ENCODE results near the gene LRRC34.

- TF ChIP-seq, protein P1, sequence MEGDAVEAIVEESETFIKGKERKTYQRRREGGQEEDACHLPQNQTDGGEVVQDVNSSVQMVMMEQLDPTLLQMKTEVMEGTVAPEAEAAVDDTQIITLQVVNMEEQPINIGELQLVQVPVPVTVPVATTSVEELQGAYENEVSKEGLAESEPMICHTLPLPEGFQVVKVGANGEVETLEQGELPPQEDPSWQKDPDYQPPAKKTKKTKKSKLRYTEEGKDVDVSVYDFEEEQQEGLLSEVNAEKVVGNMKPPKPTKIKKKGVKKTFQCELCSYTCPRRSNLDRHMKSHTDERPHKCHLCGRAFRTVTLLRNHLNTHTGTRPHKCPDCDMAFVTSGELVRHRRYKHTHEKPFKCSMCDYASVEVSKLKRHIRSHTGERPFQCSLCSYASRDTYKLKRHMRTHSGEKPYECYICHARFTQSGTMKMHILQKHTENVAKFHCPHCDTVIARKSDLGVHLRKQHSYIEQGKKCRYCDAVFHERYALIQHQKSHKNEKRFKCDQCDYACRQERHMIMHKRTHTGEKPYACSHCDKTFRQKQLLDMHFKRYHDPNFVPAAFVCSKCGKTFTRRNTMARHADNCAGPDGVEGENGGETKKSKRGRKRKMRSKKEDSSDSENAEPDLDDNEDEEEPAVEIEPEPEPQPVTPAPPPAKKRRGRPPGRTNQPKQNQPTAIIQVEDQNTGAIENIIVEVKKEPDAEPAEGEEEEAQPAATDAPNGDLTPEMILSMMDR (IDR thresholded peaks at IDR 0.05): peak in 1 of 12 donors; percentile 5
- TF ChIP-seq POLR2A (IDR thresholded peaks at IDR 0.05): no peak
Measured at GRCh38 chr3:169764312-169764881, 48.3 kb downstream of the LRRC34 start.

Measured in heart left ventricle (tissue), 13 donors.